Neural crest cell (in vitro differentiated cells): ENCODE measurements around the gene C2CD4A. TPM values are rescaled to one million over a fixed set of nuclear protein-coding genes. Genes with fewer than 3 reads are reported as not detected.
"Not testable (repeated sequence)": the region's sequence is repeated elsewhere in the genome, so short reads cannot be mapped to it uniquely, and the experiment has no call there.

Experiments used
- DNase-seq: peaks from one replicate; pipeline ENCODE4 v3.0.0; 2021; ENCODE audit warnings: low read depth, mixed read lengths, low spot score
- H3K27ac Mint-ChIP-seq: one replicate; pipeline ENCODE4 v1.8.0; 2021; ENCODE audit warnings: mild to moderate bottlenecking, mixed read lengths; ENCODE audit not compliant: unreplicated experiment
- H3K27me3 Mint-ChIP-seq: 2 replicates; pipeline ENCODE4 v1.8.0; 2021; ENCODE audit warnings: low read depth, mild to moderate bottlenecking, mixed read lengths
- H3K36me3 Mint-ChIP-seq: 2 replicates; pipeline ENCODE4 v1.8.0; 2021; ENCODE audit warnings: low read depth, mild to moderate bottlenecking, mixed read lengths
- H3K4me1 Mint-ChIP-seq: 2 replicates; pipeline ENCODE4 v1.8.0; 2021; ENCODE audit warnings: mixed read lengths
- H3K4me3 Mint-ChIP-seq: one replicate; pipeline ENCODE4 v1.8.0; 2021; ENCODE audit warnings: mild to moderate bottlenecking, mixed read lengths
- H3K9me3 Mint-ChIP-seq: 2 replicates; pipeline ENCODE4 v1.8.0; 2021; ENCODE audit warnings: mixed read lengths
- total RNA-seq: library from RNA; stranded (reverse); gene quantifications from 2 replicates; pipeline ENCODE4 v1.2.1, GENCODE V29; 2021
- TF ChIP-seq, protein P1 (sequence below): fragments of 200-600 bp; sonication (generic); conservative IDR thresholded peaks from 2 replicates; pipeline ENCODE4 v1.5.0; 2021; ENCODE audit warnings: antibody characterized with exemption, mild to moderate bottlenecking

C2CD4A gene
- total RNA-seq, 1 donor from 2014 or later: not detected

DNA sequence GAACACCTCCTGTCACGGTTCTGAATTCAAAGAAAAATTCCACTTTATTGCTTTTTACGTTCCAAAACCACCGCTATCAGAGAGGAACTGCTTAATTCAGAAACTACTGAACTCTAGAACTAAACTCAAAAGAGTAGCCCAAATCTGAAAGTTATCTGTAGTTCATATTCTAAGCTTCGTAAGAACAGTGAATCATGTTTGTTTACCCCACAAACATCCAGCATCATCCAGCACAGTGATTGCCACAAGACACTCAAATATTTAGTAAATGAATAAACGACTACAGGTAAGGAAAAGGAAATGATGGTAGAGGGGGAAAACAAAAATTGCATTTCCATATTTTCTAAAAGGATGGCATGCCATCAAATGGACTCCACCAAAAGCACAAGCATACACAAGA, 38.9 kb upstream of the C2CD4A start:
- Mint-ChIP-seq H3K27me3 (no peaks in the 10 kb centered on the region), H3K4me3 (no peak overlapping the region), H3K4me1 (no peaks in the 10 kb centered on the region), H3K9me3 (no peaks in the 10 kb centered on the region), H3K27ac (no peak overlapping the region), H3K36me3 (no peaks in the 10 kb centered on the region)
- TF ChIP-seq, protein P1, sequence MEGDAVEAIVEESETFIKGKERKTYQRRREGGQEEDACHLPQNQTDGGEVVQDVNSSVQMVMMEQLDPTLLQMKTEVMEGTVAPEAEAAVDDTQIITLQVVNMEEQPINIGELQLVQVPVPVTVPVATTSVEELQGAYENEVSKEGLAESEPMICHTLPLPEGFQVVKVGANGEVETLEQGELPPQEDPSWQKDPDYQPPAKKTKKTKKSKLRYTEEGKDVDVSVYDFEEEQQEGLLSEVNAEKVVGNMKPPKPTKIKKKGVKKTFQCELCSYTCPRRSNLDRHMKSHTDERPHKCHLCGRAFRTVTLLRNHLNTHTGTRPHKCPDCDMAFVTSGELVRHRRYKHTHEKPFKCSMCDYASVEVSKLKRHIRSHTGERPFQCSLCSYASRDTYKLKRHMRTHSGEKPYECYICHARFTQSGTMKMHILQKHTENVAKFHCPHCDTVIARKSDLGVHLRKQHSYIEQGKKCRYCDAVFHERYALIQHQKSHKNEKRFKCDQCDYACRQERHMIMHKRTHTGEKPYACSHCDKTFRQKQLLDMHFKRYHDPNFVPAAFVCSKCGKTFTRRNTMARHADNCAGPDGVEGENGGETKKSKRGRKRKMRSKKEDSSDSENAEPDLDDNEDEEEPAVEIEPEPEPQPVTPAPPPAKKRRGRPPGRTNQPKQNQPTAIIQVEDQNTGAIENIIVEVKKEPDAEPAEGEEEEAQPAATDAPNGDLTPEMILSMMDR: no peak
- no peak for DNase-seq

DNA sequence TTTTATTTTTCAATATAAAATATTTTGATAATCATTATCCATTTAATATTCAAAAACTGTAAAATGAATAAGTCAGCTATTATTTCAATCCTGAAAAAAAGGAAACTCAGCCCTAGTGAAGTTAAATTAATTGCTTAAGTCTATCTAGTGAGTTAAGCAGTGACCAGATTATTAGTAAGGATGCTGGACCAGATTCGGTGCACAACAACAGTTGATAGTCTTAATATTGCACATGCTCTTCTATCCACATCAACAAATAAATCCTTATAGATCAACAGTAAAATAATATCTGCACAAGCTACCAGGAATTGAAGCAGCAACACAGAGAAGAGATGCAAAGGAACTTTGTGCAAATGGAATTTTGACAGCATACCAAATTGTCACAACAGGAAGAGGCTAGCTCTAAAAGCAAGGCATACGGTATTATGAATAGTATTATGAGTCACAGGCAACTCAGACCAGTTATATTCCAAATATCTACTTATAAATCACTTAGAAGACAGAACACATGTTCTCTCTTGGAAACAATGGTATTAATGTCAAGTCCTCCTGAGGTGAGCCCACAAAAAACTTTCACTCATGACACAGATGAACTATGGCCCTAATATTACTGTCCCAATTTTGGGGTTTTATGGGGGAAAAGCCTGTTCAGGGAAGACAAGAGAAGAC, 31.4 kb upstream of the C2CD4A start:
- TF ChIP-seq, protein P1: no peak
- Mint-ChIP-seq H3K9me3 (peaks cover 7% of the 10 kb centered on the region), H3K27ac (no peak overlapping the region), H3K4me3 (no peak overlapping the region), H3K4me1 (no peaks in the 10 kb centered on the region), H3K36me3 (peaks cover 20% of the 10 kb centered on the region), H3K27me3 (no peaks in the 10 kb centered on the region)
- DNase-seq: no peak

DNA sequence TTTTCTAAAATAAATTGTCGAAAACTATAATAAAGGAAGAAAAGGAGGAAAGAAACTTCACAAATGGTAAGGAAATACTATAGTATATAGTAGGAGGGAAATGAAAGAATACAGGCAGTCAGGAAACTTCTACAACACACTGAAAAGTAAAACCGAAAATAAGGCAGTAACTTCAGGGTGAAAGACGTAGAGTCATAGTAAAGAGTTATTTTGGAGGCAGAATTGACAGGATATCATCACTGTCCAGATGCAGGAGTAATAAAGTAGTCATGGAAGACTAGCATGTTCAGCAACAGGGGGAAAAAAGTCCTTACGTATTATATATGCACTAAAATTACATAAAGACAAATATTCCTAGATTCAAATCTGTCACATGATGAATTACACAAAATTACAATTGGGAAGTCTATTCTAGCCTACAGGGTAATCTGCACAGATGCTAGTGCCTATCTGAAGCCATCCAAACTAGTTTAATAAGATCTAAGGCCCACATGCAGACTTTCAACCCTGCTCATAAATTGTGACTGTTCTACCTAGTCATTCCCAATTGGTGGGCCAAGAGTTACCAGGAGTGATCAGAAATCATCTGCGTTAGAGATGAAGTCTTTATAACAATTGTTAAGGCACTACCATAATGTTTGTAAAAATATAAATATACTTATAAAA, 20.6 kb upstream of the C2CD4A start:
- TF ChIP-seq, protein P1: no peak
- no peak overlapping the region for H3K4me3 Mint-ChIP-seq
- peaks cover 3% of the 10 kb centered on the region for H3K36me3 Mint-ChIP-seq
- no peak for DNase-seq
- no peak overlapping the region for H3K27ac Mint-ChIP-seq
- H3K9me3 Mint-ChIP-seq: peaks cover 3% of the 10 kb centered on the region
- H3K4me1 Mint-ChIP-seq: no peaks in the 10 kb centered on the region
- H3K27me3 Mint-ChIP-seq: no peaks in the 10 kb centered on the region

DNA sequence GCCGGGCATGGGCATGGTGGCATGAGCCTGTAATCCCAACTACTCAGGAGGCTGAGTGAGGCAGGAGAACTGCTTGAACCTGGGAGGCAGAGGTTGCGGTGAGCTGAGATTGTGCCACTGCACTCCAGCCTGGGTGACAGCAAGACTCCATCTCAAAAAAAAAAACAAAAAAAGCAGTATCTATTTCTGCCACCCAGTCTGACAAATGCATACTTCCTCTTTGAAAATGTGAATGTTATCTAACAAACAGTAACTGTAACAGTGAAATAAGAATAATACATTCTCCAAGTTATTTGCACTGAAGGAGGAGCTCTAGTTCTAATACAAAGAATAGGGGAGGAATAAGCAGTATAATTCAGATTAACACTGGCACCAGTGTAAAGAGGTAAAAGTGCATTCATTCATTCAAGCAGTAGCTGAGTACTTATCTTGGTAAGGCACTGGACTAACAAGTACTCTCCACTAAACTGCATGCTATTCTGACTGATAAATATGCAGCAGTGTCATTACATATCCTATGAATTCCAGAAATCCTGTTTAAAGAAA, 19.4 kb upstream of the C2CD4A start:
- no peak overlapping the region for H3K27ac Mint-ChIP-seq
- peaks cover 4% of the 10 kb centered on the region for H3K4me1 Mint-ChIP-seq
- H3K36me3 Mint-ChIP-seq: peaks cover 3% of the 10 kb centered on the region
- DNase-seq: no peak
- H3K9me3 Mint-ChIP-seq: peaks cover 3% of the 10 kb centered on the region
- no peak overlapping the region for H3K4me3 Mint-ChIP-seq
- TF ChIP-seq, protein P1: no peak
- H3K27me3 Mint-ChIP-seq: no peaks in the 10 kb centered on the region

DNA sequence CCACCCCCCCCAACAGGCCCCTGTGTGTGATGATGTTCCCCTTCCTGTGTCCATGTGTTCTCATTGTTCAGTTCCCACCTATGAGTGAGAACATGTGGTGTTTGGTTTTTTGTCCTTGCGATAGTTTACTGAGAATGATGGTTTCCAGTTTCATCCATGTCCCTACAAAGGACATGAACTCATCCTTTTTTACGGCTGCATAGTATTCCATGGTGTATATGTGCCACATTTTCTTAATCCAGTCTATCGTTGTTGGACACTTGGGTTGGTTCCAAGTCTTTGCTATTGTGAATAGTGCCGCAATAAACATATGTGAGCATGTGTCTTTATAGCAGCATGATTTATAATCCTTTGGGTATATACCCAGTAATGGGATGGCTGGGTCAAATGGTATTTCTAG, 18.5 kb upstream of the C2CD4A start:
- H3K27me3 Mint-ChIP-seq, H3K36me3 Mint-ChIP-seq, H3K9me3 Mint-ChIP-seq, H3K4me3 Mint-ChIP-seq, H3K4me1 Mint-ChIP-seq, H3K27ac Mint-ChIP-seq, DNase-seq: not testable (repeated sequence)

DNA sequence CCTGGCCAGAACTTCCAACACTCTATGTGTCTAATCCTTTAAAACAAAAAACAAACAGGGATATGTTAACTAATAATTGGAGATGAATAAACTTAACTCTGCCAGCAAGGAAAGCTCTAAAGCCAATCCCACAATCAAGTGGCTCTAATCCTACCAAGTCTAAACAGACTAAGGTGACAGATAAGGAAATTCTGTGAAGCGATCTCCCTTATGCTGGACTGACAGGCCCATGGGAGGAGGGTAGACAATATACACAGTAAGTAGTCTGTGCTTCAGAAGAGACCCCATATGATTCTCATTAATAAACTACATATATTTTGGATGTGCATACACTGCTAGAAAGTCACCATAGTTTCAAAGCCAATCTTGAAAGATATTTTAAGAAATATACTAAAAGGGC, 16.7 kb upstream of the C2CD4A start:
- H3K4me1 Mint-ChIP-seq: peaks cover 8% of the 10 kb centered on the region
- no peak overlapping the region for H3K4me3 Mint-ChIP-seq
- H3K27me3 Mint-ChIP-seq: no peaks in the 10 kb centered on the region
- no peak for DNase-seq
- no peak overlapping the region for H3K27ac Mint-ChIP-seq
- peaks cover 3% of the 10 kb centered on the region for H3K9me3 Mint-ChIP-seq
- peaks cover 3% of the 10 kb centered on the region for H3K36me3 Mint-ChIP-seq
- TF ChIP-seq, protein P1: no peak
